ENCODE measurements around the gene SLC22A6. TPM values are rescaled to one million over a fixed set of nuclear protein-coding genes. Genes with fewer than 3 reads are reported as not detected.

Gene SLC22A6
- total RNA-seq, 1 experiment from 2014 or later, result not detected

DNA sequence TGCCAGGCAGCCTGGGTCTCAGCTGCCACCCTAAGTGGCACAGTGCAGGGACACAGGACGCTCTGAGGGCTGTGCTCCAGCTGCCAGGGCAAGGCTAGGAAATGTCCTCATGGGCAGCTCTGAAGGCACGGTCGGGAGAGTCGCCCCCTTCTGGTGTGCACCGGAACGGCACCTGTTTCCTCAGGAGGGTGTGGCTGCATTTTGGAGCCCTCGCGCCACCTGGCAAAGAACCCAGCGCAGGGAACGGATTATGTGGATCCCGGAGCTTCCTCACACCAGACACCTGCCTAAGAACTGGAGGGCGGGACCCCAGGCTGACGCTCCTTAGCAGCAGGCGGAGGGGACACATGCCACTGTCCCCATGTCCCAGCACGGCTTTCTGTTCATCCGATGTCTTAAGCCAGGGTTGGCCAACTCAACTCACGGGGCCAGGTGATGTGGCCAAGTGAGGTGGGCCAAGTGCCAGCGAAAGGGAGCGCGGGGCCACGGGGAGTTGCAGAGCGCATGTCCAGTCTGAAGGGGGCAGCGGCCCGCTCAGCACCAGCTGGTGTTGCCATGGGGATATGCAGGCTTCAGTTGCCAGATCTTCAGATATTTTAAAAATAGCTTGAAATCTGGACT, 36.0 kb upstream of the SLC22A6 start:
- POLR2A ChIA-PET, result interaction anchor here (0.8 to 1.1 kb wide), 4 partner anchors 46 to 179 kb away, joined by 3 to 5 read pairs (median 3); no protein-coding TSS in a partner anchor
- peak; percentile 40; the same call in 1 of the 2 replicates for TF ChIP-seq ETV6 (CRISPR knock-in tag; IDR thresholded peaks at IDR 0.05)
- TF ChIP-seq, protein P1, sequence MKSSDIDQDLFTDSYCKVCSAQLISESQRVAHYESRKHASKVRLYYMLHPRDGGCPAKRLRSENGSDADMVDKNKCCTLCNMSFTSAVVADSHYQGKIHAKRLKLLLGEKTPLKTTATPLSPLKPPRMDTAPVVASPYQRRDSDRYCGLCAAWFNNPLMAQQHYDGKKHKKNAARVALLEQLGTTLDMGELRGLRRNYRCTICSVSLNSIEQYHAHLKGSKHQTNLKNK (CRISPR knock-in tag; IDR thresholded peaks at IDR 0.05), result no peak
- TF ChIP-seq, protein P2, sequence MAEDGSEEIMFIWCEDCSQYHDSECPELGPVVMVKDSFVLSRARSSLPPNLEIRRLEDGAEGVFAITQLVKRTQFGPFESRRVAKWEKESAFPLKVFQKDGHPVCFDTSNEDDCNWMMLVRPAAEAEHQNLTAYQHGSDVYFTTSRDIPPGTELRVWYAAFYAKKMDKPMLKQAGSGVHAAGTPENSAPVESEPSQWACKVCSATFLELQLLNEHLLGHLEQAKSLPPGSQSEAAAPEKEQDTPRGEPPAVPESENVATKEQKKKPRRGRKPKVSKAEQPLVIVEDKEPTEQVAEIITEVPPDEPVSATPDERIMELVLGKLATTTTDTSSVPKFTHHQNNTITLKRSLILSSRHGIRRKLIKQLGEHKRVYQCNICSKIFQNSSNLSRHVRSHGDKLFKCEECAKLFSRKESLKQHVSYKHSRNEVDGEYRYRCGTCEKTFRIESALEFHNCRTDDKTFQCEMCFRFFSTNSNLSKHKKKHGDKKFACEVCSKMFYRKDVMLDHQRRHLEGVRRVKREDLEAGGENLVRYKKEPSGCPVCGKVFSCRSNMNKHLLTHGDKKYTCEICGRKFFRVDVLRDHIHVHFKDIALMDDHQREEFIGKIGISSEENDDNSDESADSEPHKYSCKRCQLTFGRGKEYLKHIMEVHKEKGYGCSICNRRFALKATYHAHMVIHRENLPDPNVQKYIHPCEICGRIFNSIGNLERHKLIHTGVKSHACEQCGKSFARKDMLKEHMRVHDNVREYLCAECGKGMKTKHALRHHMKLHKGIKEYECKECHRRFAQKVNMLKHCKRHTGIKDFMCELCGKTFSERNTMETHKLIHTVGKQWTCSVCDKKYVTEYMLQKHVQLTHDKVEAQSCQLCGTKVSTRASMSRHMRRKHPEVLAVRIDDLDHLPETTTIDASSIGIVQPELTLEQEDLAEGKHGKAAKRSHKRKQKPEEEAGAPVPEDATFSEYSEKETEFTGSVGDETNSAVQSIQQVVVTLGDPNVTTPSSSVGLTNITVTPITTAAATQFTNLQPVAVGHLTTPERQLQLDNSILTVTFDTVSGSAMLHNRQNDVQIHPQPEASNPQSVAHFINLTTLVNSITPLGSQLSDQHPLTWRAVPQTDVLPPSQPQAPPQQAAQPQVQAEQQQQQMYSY (CRISPR knock-in tag; IDR thresholded peaks at IDR 0.05), result peak; percentile 46; the same call in 1 of the 2 replicates
- TF ChIP-seq, protein P3, sequence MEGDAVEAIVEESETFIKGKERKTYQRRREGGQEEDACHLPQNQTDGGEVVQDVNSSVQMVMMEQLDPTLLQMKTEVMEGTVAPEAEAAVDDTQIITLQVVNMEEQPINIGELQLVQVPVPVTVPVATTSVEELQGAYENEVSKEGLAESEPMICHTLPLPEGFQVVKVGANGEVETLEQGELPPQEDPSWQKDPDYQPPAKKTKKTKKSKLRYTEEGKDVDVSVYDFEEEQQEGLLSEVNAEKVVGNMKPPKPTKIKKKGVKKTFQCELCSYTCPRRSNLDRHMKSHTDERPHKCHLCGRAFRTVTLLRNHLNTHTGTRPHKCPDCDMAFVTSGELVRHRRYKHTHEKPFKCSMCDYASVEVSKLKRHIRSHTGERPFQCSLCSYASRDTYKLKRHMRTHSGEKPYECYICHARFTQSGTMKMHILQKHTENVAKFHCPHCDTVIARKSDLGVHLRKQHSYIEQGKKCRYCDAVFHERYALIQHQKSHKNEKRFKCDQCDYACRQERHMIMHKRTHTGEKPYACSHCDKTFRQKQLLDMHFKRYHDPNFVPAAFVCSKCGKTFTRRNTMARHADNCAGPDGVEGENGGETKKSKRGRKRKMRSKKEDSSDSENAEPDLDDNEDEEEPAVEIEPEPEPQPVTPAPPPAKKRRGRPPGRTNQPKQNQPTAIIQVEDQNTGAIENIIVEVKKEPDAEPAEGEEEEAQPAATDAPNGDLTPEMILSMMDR (IDR thresholded peaks at IDR 0.05), result peak; percentile 90
- TF ChIP-seq TCF7 (CRISPR knock-in tag; IDR thresholded peaks at IDR 0.05; ENCODE audit: low read depth), result no peak
- TF ChIP-seq, protein P4, sequence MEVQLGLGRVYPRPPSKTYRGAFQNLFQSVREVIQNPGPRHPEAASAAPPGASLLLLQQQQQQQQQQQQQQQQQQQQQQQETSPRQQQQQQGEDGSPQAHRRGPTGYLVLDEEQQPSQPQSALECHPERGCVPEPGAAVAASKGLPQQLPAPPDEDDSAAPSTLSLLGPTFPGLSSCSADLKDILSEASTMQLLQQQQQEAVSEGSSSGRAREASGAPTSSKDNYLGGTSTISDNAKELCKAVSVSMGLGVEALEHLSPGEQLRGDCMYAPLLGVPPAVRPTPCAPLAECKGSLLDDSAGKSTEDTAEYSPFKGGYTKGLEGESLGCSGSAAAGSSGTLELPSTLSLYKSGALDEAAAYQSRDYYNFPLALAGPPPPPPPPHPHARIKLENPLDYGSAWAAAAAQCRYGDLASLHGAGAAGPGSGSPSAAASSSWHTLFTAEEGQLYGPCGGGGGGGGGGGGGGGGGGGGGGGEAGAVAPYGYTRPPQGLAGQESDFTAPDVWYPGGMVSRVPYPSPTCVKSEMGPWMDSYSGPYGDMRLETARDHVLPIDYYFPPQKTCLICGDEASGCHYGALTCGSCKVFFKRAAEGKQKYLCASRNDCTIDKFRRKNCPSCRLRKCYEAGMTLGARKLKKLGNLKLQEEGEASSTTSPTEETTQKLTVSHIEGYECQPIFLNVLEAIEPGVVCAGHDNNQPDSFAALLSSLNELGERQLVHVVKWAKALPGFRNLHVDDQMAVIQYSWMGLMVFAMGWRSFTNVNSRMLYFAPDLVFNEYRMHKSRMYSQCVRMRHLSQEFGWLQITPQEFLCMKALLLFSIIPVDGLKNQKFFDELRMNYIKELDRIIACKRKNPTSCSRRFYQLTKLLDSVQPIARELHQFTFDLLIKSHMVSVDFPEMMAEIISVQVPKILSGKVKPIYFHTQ (CRISPR knock-in tag; IDR thresholded peaks at IDR 0.05), result 0 out of 2 replicates have a peak, but pooled peaks have one; percentile 22
- TF ChIP-seq, protein P5, sequence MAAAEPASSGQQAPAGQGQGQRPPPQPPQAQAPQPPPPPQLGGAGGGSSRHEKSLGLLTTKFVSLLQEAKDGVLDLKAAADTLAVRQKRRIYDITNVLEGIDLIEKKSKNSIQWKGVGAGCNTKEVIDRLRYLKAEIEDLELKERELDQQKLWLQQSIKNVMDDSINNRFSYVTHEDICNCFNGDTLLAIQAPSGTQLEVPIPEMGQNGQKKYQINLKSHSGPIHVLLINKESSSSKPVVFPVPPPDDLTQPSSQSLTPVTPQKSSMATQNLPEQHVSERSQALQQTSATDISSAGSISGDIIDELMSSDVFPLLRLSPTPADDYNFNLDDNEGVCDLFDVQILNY (CRISPR knock-in tag; IDR thresholded peaks at IDR 0.05), result 0 out of 2 replicates have a peak, but pooled peaks have one; percentile 18
- TF ChIP-seq, protein P6, sequence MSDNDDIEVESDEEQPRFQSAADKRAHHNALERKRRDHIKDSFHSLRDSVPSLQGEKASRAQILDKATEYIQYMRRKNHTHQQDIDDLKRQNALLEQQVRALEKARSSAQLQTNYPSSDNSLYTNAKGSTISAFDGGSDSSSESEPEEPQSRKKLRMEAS (CRISPR knock-in tag; IDR thresholded peaks at IDR 0.05), result peak; percentile 63; the same call in 1 of the 2 replicates
- Mint-ChIP-seq H3K27me3 (ENCODE audit: low read depth) (peaks cover 19% of the 10 kb centered on the region), H3K4me3 (no peak overlapping the region), H3K36me3 (peaks cover 4% of the 10 kb centered on the region; the same call in 1 of the 2 replicates), H3K27ac (no peak overlapping the region), H3K9me3 (peaks cover 12% of the 10 kb centered on the region), H3K4me1 (peaks cover 24% of the 10 kb centered on the region)
- DNase-seq (ENCODE audit: low spot score), result peak; percentile 85
- ATAC-seq, result peak; percentile 73
- CTCF ChIA-PET, result interaction anchor here (0.6 to 7.8 kb wide), 44 partner anchors 9 to 619 kb away, joined by 3 to 535 read pairs (median 5); partner anchors contain the start of genes LGALS12 and STX5

DNA sequence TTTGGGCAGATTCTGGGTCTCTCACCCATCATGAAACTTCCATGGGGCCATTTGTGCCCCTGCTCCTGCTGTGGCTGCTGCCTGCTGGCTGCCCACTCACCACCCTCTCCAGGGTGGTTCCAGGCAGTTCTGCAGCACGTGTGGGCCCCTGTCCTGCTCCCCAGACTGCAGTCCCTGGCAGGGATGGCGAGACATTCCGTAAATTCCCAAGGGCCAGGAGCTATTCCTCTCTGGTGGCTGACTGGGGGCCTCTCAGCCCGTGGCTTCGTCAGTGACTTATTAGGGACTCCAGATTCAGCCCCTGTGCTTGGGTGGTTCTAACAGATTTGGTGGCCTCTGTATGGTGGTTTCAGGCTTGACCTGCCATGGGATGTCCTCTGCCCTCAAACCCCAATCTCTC, 34.7 kb upstream of the SLC22A6 start:
- ATAC-seq (no peak), DNase-seq (ENCODE audit: low spot score) (no peak)
- CTCF ChIA-PET, result interaction anchor here (1.6 to 7.8 kb wide), 11 partner anchors 10 to 135 kb away, joined by 5 to 535 read pairs (median 34); no protein-coding TSS in a partner anchor
- Mint-ChIP-seq H3K36me3 (no peaks in the 10 kb centered on the region; the same call in 1 of the 2 replicates), H3K4me3 (no peak overlapping the region), H3K9me3 (peaks cover 3% of the 10 kb centered on the region; the same call in 1 of the 2 replicates), H3K27me3 (ENCODE audit: low read depth) (peaks cover 19% of the 10 kb centered on the region), H3K27ac (no peak overlapping the region), H3K4me1 (peaks cover 27% of the 10 kb centered on the region)
- POLR2A ChIA-PET, result no interaction called here
- TF ChIP-seq IRF2 (CRISPR knock-in tag; IDR thresholded peaks at IDR 0.05; ENCODE audit: borderline replicate concordance, low read depth) (no peak), OVOL2 (CRISPR knock-in tag; IDR thresholded peaks at IDR 0.05; ENCODE audit: borderline replicate concordance) (no peak), NFATC4 (CRISPR knock-in tag; IDR thresholded peaks at IDR 0.05) (no peak), EMX1 (CRISPR knock-in tag; IDR thresholded peaks at IDR 0.05) (no peak)
- TF ChIP-seq, protein P7, sequence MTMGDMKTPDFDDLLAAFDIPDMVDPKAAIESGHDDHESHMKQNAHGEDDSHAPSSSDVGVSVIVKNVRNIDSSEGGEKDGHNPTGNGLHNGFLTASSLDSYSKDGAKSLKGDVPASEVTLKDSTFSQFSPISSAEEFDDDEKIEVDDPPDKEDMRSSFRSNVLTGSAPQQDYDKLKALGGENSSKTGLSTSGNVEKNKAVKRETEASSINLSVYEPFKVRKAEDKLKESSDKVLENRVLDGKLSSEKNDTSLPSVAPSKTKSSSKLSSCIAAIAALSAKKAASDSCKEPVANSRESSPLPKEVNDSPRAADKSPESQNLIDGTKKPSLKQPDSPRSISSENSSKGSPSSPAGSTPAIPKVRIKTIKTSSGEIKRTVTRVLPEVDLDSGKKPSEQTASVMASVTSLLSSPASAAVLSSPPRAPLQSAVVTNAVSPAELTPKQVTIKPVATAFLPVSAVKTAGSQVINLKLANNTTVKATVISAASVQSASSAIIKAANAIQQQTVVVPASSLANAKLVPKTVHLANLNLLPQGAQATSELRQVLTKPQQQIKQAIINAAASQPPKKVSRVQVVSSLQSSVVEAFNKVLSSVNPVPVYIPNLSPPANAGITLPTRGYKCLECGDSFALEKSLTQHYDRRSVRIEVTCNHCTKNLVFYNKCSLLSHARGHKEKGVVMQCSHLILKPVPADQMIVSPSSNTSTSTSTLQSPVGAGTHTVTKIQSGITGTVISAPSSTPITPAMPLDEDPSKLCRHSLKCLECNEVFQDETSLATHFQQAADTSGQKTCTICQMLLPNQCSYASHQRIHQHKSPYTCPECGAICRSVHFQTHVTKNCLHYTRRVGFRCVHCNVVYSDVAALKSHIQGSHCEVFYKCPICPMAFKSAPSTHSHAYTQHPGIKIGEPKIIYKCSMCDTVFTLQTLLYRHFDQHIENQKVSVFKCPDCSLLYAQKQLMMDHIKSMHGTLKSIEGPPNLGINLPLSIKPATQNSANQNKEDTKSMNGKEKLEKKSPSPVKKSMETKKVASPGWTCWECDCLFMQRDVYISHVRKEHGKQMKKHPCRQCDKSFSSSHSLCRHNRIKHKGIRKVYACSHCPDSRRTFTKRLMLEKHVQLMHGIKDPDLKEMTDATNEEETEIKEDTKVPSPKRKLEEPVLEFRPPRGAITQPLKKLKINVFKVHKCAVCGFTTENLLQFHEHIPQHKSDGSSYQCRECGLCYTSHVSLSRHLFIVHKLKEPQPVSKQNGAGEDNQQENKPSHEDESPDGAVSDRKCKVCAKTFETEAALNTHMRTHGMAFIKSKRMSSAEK (CRISPR knock-in tag; IDR thresholded peaks at IDR 0.05; ENCODE audit: borderline replicate concordance), result no peak
- TF ChIP-seq, protein P5 (CRISPR knock-in tag; IDR thresholded peaks at IDR 0.05), result no peak
- TF ChIP-seq, protein P8, sequence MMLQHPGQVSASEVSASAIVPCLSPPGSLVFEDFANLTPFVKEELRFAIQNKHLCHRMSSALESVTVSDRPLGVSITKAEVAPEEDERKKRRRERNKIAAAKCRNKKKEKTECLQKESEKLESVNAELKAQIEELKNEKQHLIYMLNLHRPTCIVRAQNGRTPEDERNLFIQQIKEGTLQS (CRISPR knock-in tag; conservative IDR thresholded peaks at IDR 0.05), result no peak
- TF ChIP-seq, protein P9, sequence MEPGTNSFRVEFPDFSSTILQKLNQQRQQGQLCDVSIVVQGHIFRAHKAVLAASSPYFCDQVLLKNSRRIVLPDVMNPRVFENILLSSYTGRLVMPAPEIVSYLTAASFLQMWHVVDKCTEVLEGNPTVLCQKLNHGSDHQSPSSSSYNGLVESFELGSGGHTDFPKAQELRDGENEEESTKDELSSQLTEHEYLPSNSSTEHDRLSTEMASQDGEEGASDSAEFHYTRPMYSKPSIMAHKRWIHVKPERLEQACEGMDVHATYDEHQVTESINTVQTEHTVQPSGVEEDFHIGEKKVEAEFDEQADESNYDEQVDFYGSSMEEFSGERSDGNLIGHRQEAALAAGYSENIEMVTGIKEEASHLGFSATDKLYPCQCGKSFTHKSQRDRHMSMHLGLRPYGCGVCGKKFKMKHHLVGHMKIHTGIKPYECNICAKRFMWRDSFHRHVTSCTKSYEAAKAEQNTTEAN (CRISPR knock-in tag; IDR thresholded peaks at IDR 0.05), result no peak
